Keratinocyte (primary cell): ENCODE measurements around the gene SCAI. TPM values are rescaled to one million over a fixed set of nuclear protein-coding genes. Genes with fewer than 3 reads are reported as not detected.
A peak's percentile ranks its signal among the peaks of the same experiment; 100 is the strongest.

Source experiments
- DNase-seq: peaks from one replicate; pipeline ENCODE4 v3.0.0-alpha.2; 2011; ENCODE audit warnings: low read depth, missing footprints, low spot score
- FAIRE-seq: peaks from 2 replicates; lab custom pipeline; 2011; peaks lifted over from hg19 to GRCh38; lab: Jason Lieb, UNC
- H2AFZ ChIP-seq: 2 replicates; pipeline ENCODE4 v1.6.0; 2012; ENCODE audit warnings: low read length, control low read depth, inconsistent platforms; ENCODE audit not compliant: control insufficient read depth
- H3K27ac ChIP-seq: 2 replicates; pipeline ENCODE4 v1.5.1; 2011; ENCODE audit warnings: low read length; ENCODE audit not compliant: control insufficient read depth, insufficient read depth
- H3K27me3 ChIP-seq: 3 replicates; pipeline ENCODE4 v1.6.0; 2011; ENCODE audit warnings: low read length; ENCODE audit not compliant: control insufficient read depth, insufficient read depth; ENCODE audit errors: extremely low read depth
- H3K36me3 ChIP-seq, 2 experiments: 2 replicates in 1 of 2; 3 replicates in 1 of 2; pipeline ENCODE4 v1.5.1; 2011; ENCODE audit warnings: low read length in 2 of 2, mild to moderate bottlenecking in 1 of 2; ENCODE audit not compliant: control insufficient read depth in 2 of 2, insufficient read depth in 2 of 2; ENCODE audit errors: extremely low read depth in 1 of 2
- H3K4me1 ChIP-seq: 3 replicates; pipeline ENCODE4 v1.5.1; 2011; ENCODE audit warnings: low read length; ENCODE audit not compliant: control insufficient read depth, insufficient read depth; ENCODE audit errors: extremely low read depth
- H3K4me2 ChIP-seq: 3 replicates; pipeline ENCODE4 v1.6.0; 2011; ENCODE audit warnings: low read depth, low read length; ENCODE audit not compliant: control insufficient read depth, insufficient read depth; ENCODE audit errors: extremely low read depth
- H3K4me3 ChIP-seq, 3 experiments: fragments of 200-600 bp in 1 of 3; sonication (generic) in 1 of 3; 2 replicates in 2 of 3; 3 replicates in 1 of 3; pipeline ENCODE4 v1.5.1; 2011 to 2016; ENCODE audit warnings: low read length in 3 of 3, mild to moderate bottlenecking in 3 of 3, control low read depth in 2 of 3, inconsistent platforms in 1 of 3, low read depth in 1 of 3, mixed read lengths in 1 of 3, mixed run types in 1 of 3, moderate library complexity in 1 of 3; ENCODE audit not compliant: control insufficient read depth in 2 of 3, insufficient read depth in 2 of 3; ENCODE audit errors: extremely low read depth in 1 of 3
- H3K79me2 ChIP-seq: 2 replicates; pipeline ENCODE4 v1.6.0; 2012; ENCODE audit warnings: low read length; ENCODE audit not compliant: control insufficient read depth, insufficient read depth
- H3K9ac ChIP-seq: 3 replicates; pipeline ENCODE4 v1.6.0; 2011; ENCODE audit warnings: low read length; ENCODE audit not compliant: control insufficient read depth, insufficient read depth; ENCODE audit errors: extremely low read depth
- H3K9me1 ChIP-seq: 3 replicates; pipeline ENCODE4 v1.6.0; 2011; ENCODE audit warnings: low read length; ENCODE audit not compliant: control insufficient read depth, insufficient read depth; ENCODE audit errors: extremely low read depth
- H3K9me3 ChIP-seq: 2 replicates; pipeline ENCODE4 v1.5.1; 2012; ENCODE audit warnings: low read depth, low read length; ENCODE audit not compliant: control insufficient read depth
- H4K20me1 ChIP-seq: 3 replicates; pipeline ENCODE4 v1.6.0; 2011; ENCODE audit warnings: low read length; ENCODE audit not compliant: control insufficient read depth, insufficient read depth; ENCODE audit errors: extremely low read depth
- CTCF ChIP-seq, 3 experiments: IDR thresholded peaks in 1 of 3; conservative IDR thresholded peaks in 1 of 3; optimal IDR thresholded peaks in 1 of 3; 2 replicates in 2 of 3; 3 replicates in 1 of 3; pipeline versions ENCODE3 to v1.5.1; 2011; ENCODE audit warnings: low read length in 3 of 3, mild to moderate bottlenecking in 3 of 3, moderate library complexity in 2 of 3, control low read depth in 1 of 3, inconsistent platforms in 1 of 3; ENCODE audit not compliant: insufficient read depth in 2 of 3; ENCODE audit errors: extremely low read depth in 1 of 3
- EZH2 ChIP-seq: IDR thresholded peaks from one replicate; pipeline ENCODE4 v1.6.1; 2012; ENCODE audit warnings: inconsistent platforms, mild to moderate bottlenecking, low read length, moderate library complexity
- dilution Hi-C: fragments of 300-500 bp; cut with MboI; formaldehyde crosslinking; loops from one replicate; pipeline ENCODE4 v1.7.0; 2020; ENCODE audit warnings: low sequenced_read_pairs; ENCODE audit not compliant: extremely low pct_ligation_motif_present
- polyA plus RNA-seq, 5 experiments: library from polyadenylated mRNA; depleted of rRNA in 3 of 5; stranded (reverse) in 3 of 5; stranded (forward) in 1 of 5; unstranded in 1 of 5; fragments of >200 nt; gene quantifications; 1 replicate in 1 of 5; 2 replicates in 3 of 5; 3 replicates in 1 of 5; pipeline versions ENCODE4 v1.2.1 to v1.2.3, GENCODE V29; 2011 to 2012; ENCODE audit warnings: missing spikeins in 2 of 5, low read depth in 1 of 5, low replicate concordance in 1 of 5

SCAI gene
- polyA plus RNA-seq, 1 donor (not counting 4 experiments of a cell fraction or from before 2014, with no cell fraction given), result 3.0 TPM

- H3K36me3 ChIP-seq, result no peaks in the 10 kb centered on the region
- no peak overlapping the region for H3K4me2 ChIP-seq
- H3K9me3 ChIP-seq, result no peaks in the 10 kb centered on the region
- no peak overlapping the region for H3K9ac ChIP-seq
- no peaks in the 10 kb centered on the region for H3K9me1 ChIP-seq
- FAIRE-seq (peak; percentile 29), DNase-seq (no peak)
- no peaks in the 10 kb centered on the region for H4K20me1 ChIP-seq
- H3K27me3 ChIP-seq, result no peaks in the 10 kb centered on the region
- H2AFZ ChIP-seq, result no peak overlapping the region
- dilution Hi-C loops, result no loop called here
- H3K4me3 ChIP-seq, result no peak overlapping the region
- no peak overlapping the region for H3K27ac ChIP-seq
- H3K79me2 ChIP-seq, result no peaks in the 10 kb centered on the region
- H3K4me1 ChIP-seq, result no peaks in the 10 kb centered on the region
- no peak for TF ChIP-seq CTCF (optimal IDR thresholded peaks at IDR 0.05 in 1 of 3, IDR thresholded peaks at IDR 0.05 in 1 of 3, conservative IDR thresholded peaks at IDR 0.05 in 1 of 3; ENCODE audit: extremely low read depth in 1 of 3, insufficient read depth in 2 of 3, low read length in 3 of 3)
- no peak for TF ChIP-seq EZH2
These were observed 195.5 kb downstream of the SCAI start for GRCh38 chr9:124947727-124948391.

- TF ChIP-seq CTCF (optimal IDR thresholded peaks at IDR 0.05 in 1 of 3, IDR thresholded peaks at IDR 0.05 in 1 of 3, conservative IDR thresholded peaks at IDR 0.05 in 1 of 3; ENCODE audit: extremely low read depth in 1 of 3, insufficient read depth in 2 of 3, low read length in 3 of 3), result no peak
- no peak for TF ChIP-seq EZH2
- Histone ChIP-seq H3K36me3 (no peaks in the 10 kb centered on the region), H3K9me1 (no peaks in the 10 kb centered on the region), H3K9me3 (no peaks in the 10 kb centered on the region), H2AFZ (no peak overlapping the region), H3K9ac (no peak overlapping the region), H3K4me2 (no peak overlapping the region), H3K4me1 (peaks cover 4% of the 10 kb centered on the region), H3K27me3 (no peaks in the 10 kb centered on the region), H4K20me1 (no peaks in the 10 kb centered on the region), H3K79me2 (no peaks in the 10 kb centered on the region), H3K4me3 (no peak overlapping the region), H3K27ac (no peak overlapping the region)
- DNase-seq, result no peak
- no peak for FAIRE-seq
- dilution Hi-C loops, result no loop called here
These were observed 197.2 kb downstream of the SCAI start for GRCh38 chr9:124946167-124946566.
